HepG2 (cell line): ENCODE data around the gene KCNB1. TPM values are rescaled to one million over a fixed set of nuclear protein-coding genes. Genes with fewer than 3 reads are reported as not detected.

ENCODE experiments used
- ATAC-seq: fragments of 200-7000 bp; cut with Tn5 transposase; 3 replicates; pipeline ENCODE4 v1.9.1; 2020; ENCODE audit warnings: mild to moderate bottlenecking, moderate library complexity
- BruUV-seq: library from RNA; stranded (reverse); fragments of 400-500 nt; replicated peaks from 2 replicates; lab custom pipeline; 2021; lab: Mats Ljungman, UMichigan
- CTCF ChIA-PET: fragments of 300-600 bp; formaldehyde crosslinking; extraction: SDS; loops from one replicate; lab custom pipeline; 2021; ENCODE audit warnings: low total read pairs, inconsistent platforms, low intra/inter-chr PET ratio; lab: Yijun Ruan, JAX
- POLR2A ChIA-PET: fragments of 350-600 bp; sonication (Branson Sonifier 250); formaldehyde crosslinking; loops from one replicate; lab custom pipeline; 2020; ENCODE audit warnings: antibody characterized with exemption, inconsistent platforms; lab: Yijun Ruan, JAX
- DNase-seq: peaks from one replicate; pipeline ENCODE4 v3.0.0-alpha.2; 2015; ENCODE audit warnings: low spot score
- FAIRE-seq: peaks from 3 replicates; lab custom pipeline; 2011; peaks lifted over from hg19 to GRCh38; lab: Jason Lieb, UNC
- H2AFZ ChIP-seq: one replicate; pipeline ENCODE4 v1.6.1; 2011; ENCODE audit warnings: low read length, inconsistent platforms
- H3K27ac ChIP-seq: fragments of 300-600 bp; 3 replicates; pipeline ENCODE4 v1.8.0; 2011; ENCODE audit warnings: mixed run types, mild to moderate bottlenecking, mixed read lengths, low read length, inconsistent platforms; ENCODE audit not compliant: insufficient read depth; ENCODE audit errors: extremely low read length
- H3K27me3 ChIP-seq, 2 experiments: fragments of 200-600 bp in 1 of 2; 2 replicates in 1 of 2; 3 replicates in 1 of 2; pipeline versions ENCODE4 v1.6.0 to v1.8.0; 2011; ENCODE audit warnings: low read length in 2 of 2, mild to moderate bottlenecking in 2 of 2, moderate library complexity in 2 of 2, inconsistent platforms in 1 of 2; ENCODE audit not compliant: insufficient read depth in 2 of 2, control insufficient read depth in 1 of 2
- H3K36me3 ChIP-seq, 2 experiments: fragments of 200-600 bp in 1 of 2; replicated peaks in 1 of 2; 2 replicates in 1 of 2; 3 replicates in 1 of 2; pipeline versions ENCODE4 v1.5.1 to v1.8.0; 2011; ENCODE audit warnings: low read length in 2 of 2, inconsistent platforms in 1 of 2; ENCODE audit not compliant: insufficient read depth in 2 of 2, control insufficient read depth in 1 of 2
- H3K4me1 ChIP-seq: 2 replicates; pipeline ENCODE4 v1.5.1; 2012; ENCODE audit warnings: low read length, inconsistent platforms; ENCODE audit not compliant: insufficient read depth
- H3K4me2 ChIP-seq: 2 replicates; pipeline ENCODE4 v1.6.0; 2011; ENCODE audit warnings: low read depth, low read length, inconsistent platforms
- H3K4me3 ChIP-seq, 3 experiments: fragments of 200-600 bp in 1 of 3; sonication (generic), shearing (Covaris generic) in 1 of 3; replicated peaks in 1 of 3; 2 replicates each; pipeline ENCODE4 v1.5.1; 2011 to 2016; ENCODE audit warnings: low read length in 3 of 3, inconsistent platforms in 2 of 3, low read depth in 2 of 3, mild to moderate bottlenecking in 2 of 3, control low read depth in 1 of 3, mixed read lengths in 1 of 3; ENCODE audit not compliant: insufficient read depth in 1 of 3
- H3K79me2 ChIP-seq: one replicate; pipeline ENCODE4 v1.6.1; 2011; ENCODE audit warnings: low read length, inconsistent platforms; ENCODE audit not compliant: insufficient read depth
- H3K9ac ChIP-seq: 2 replicates; pipeline ENCODE4 v1.6.0; 2011; ENCODE audit warnings: mild to moderate bottlenecking, low read depth, low read length, inconsistent platforms; ENCODE audit not compliant: insufficient read depth
- H3K9me3 ChIP-seq: 2 replicates; pipeline ENCODE4 v1.5.1; 2012; ENCODE audit warnings: mild to moderate bottlenecking, low read length
- H4K20me1 ChIP-seq: 2 replicates; pipeline ENCODE4 v1.6.0; 2011; ENCODE audit warnings: inconsistent platforms, mild to moderate bottlenecking, low read length, moderate library complexity; ENCODE audit not compliant: insufficient read depth
- BCLAF1 ChIP-seq: fragments of 450-650 bp; IDR thresholded peaks from 2 replicates; pipeline ENCODE4 v1.6.1; 2017; ENCODE audit warnings: mild to moderate bottlenecking
- CHD2 ChIP-seq: IDR thresholded peaks from 2 replicates; pipeline ENCODE4 v1.6.1; 2011; ENCODE audit warnings: low read depth, low read length, improper control_type of control experiment
- DR1 ChIP-seq: sonication (generic); formaldehyde crosslinking; IDR thresholded peaks from 2 replicates; pipeline ENCODE4 v1.8.0; 2021; ENCODE audit warnings: mild to moderate bottlenecking, missing genetic modification reagents, inconsistent platforms
- KAT2B ChIP-seq: fragments of 150-350 bp; IDR thresholded peaks from 2 replicates; pipeline ENCODE4 v1.6.1; 2014; ENCODE audit warnings: low read depth, low read length, borderline replicate concordance
- KAT7 ChIP-seq: IDR thresholded peaks from 2 replicates; pipeline ENCODE4 v1.6.1; 2018; ENCODE audit warnings: borderline replicate concordance, missing compliant biosample characterization
- NR2F1 ChIP-seq, 2 experiments: fragments of 450-650 bp in 1 of 2; formaldehyde crosslinking in 1 of 2; IDR thresholded peaks; 2 replicates each; pipeline versions ENCODE4 v1.5.0 to v1.6.1; 2016 to 2020; ENCODE audit warnings: mild to moderate bottlenecking in 1 of 2, missing compliant biosample characterization in 1 of 2, missing genetic modification reagents in 1 of 2, moderate library complexity in 1 of 2
- PCBP2 ChIP-seq: fragments of 200-400 bp; formaldehyde crosslinking; optimal IDR thresholded peaks from 2 replicates; pipeline ENCODE3; 2018; ENCODE audit warnings: low read length, low read depth; ENCODE audit not compliant: poor library complexity, severe bottlenecking
- POLR2AphosphoS2 ChIP-seq: IDR thresholded peaks from 2 replicates; pipeline ENCODE4 v1.6.1; 2011; ENCODE audit warnings: low read depth, low read length, improper control_type of control experiment
- SP4 ChIP-seq: sonication (generic); formaldehyde crosslinking; IDR thresholded peaks from 2 replicates; pipeline ENCODE4 v1.8.1; 2023; ENCODE audit warnings: mild to moderate bottlenecking, missing genetic modification reagents
- TBX2 ChIP-seq: sonication (generic); formaldehyde crosslinking; IDR thresholded peaks from 2 replicates; pipeline ENCODE4 v1.5.0; 2020; ENCODE audit warnings: missing genetic modification reagents, mild to moderate bottlenecking, borderline replicate concordance
- ZNF75D ChIP-seq: sonication (generic); formaldehyde crosslinking; IDR thresholded peaks from 2 replicates; pipeline ENCODE4 v1.8.1; 2023; ENCODE audit warnings: missing genetic modification reagents, mild to moderate bottlenecking, borderline replicate concordance
- WGBS: methylation state at CpG from one replicate; pipeline ENCODE4 v1.1.6; 2017; ENCODE audit warnings: low lambda C conversion rate; 5-methylcytosine and 5-hydroxymethylcytosine counted together
- in situ Hi-C: cut with HindIII; loops from 2 replicates; pipeline ENCODE4 v1.10.0; 2017; ENCODE audit warnings: low pct_unique_long_range_greater_than_20kb; ENCODE audit not compliant: extremely low pct_ligation_motif_present
- intact Hi-C: fragments of 100-400 bp; cut with micrococcal nuclease; formaldehyde crosslinking; loops from one replicate; pipeline ENCODE4 v1.10.0; 2022; ENCODE audit not compliant: unreplicated experiment
- polyA plus RNA-seq, 8 experiments: library from polyadenylated mRNA; depleted of rRNA in 3 of 8; stranded (reverse) in 7 of 8; unstranded in 1 of 8; fragments of >200 nt; fragmentation: Illumina TruSeq in 4 of 8; extraction: Trizol in 4 of 8; gene quantifications; 2 replicates each; pipeline versions ENCODE4 v1.2.1 to v1.2.3, GENCODE V29; 2011 to 2016; ENCODE audit warnings: low read depth in 4 of 8, missing spikeins in 1 of 8, mixed read lengths in 1 of 8; ENCODE audit not compliant: insufficient read depth in 1 of 8
- total RNA-seq, 5 experiments: library from RNA; depleted of rRNA; stranded (reverse); fragments of >200 nt; fragmentation: Illumina TruSeq; extraction: Trizol; gene quantifications; 2 replicates each; pipeline ENCODE4 v1.2.3, GENCODE V29; 2016; ENCODE audit warnings: low read depth in 1 of 5

Gene KCNB1
- total and polyA plus RNA-seq, 2 of the 13 experiments (the other 11 are each of a cell fraction or from before 2014, with no cell fraction given), result 0.02 TPM; not detected in 1

GRCh38 chr20:49446808-49447207 lies 35.7 kb downstream of the KCNB1 start:
- Histone ChIP-seq H4K20me1 (no peaks in the 10 kb centered on the region), H3K4me3 (no peak overlapping the region), H3K27ac (no peak overlapping the region), H2AFZ (no peak overlapping the region), H3K9ac (no peak overlapping the region), H3K27me3 (no peaks in the 10 kb centered on the region; a peak in 1 of 5 replicates), H3K9me3 (no peaks in the 10 kb centered on the region), H3K79me2 (no peaks in the 10 kb centered on the region), H3K4me1 (peaks cover 13% of the 10 kb centered on the region), H3K4me2 (no peak overlapping the region), H3K36me3 (no peaks in the 10 kb centered on the region)
- no peak for DNase-seq
- no peak for ATAC-seq
- POLR2A ChIA-PET, result no interaction called here
- 33% methylated on average over 5 of the region's 5 CpGs for WGBS
- TF ChIP-seq PCBP2, result no peak
- no peak for TF ChIP-seq BCLAF1
- no peak for TF ChIP-seq KAT7 (CRISPR knock-in tag)
- TF ChIP-seq ZNF75D (CRISPR knock-in tag), result no peak
- no peak for TF ChIP-seq DR1 (CRISPR knock-in tag)
- no peak for TF ChIP-seq TBX2 (CRISPR knock-in tag)
- no peak for TF ChIP-seq NR2F1 (CRISPR knock-in tag; IDR thresholded peaks at IDR 0.05)
- no peak for TF ChIP-seq CHD2
- TF ChIP-seq SP4, result no peak
- TF ChIP-seq KAT2B, result no peak
- TF ChIP-seq POLR2AphosphoS2, result no peak
- in situ Hi-C loops (no loop called here), intact Hi-C loops (no loop called here)
- CTCF ChIA-PET, result no interaction called here
- no peak for FAIRE-seq
- no TSS peak for BruUV-seq
